A549 (cell line): ENCODE measurements around the gene NLRP1.

Experiments used
- CEBPB ChIP-seq, 2 experiments: fragments of >200 bp in 1 of 2; sonication (Bioruptor Twin) in 1 of 2; formaldehyde crosslinking in 1 of 2; IDR thresholded peaks; 2 replicates each; pipeline ENCODE4 v1.6.1; 2012 to 2016
- RFX5 ChIP-seq: fragments of 450-650 bp; IDR thresholded peaks from 2 replicates; pipeline ENCODE4 v1.7.1; 2014; ENCODE audit warnings: antibody characterized with exemption, mild to moderate bottlenecking, moderate library complexity
- SREBF2 ChIP-seq: fragments of 450-650 bp; IDR thresholded peaks from 2 replicates; pipeline ENCODE4 v1.6.1; 2014; ENCODE audit warnings: mild to moderate bottlenecking, moderate library complexity
- TF ChIP-seq, protein P1 (sequence below): fragments of 250-450 bp; sonication (Bioruptor Pico); IDR thresholded peaks from 2 replicates; pipeline ENCODE4 v1.5.0; 2021; ENCODE audit warnings: mild to moderate bottlenecking, moderate library complexity, borderline replicate concordance
- TF ChIP-seq, protein P2 (sequence below): fragments of 450-650 bp; IDR thresholded peaks from 2 replicates; pipeline ENCODE4 v1.6.1; 2014; ENCODE audit warnings: antibody characterized with exemption

DNA sequence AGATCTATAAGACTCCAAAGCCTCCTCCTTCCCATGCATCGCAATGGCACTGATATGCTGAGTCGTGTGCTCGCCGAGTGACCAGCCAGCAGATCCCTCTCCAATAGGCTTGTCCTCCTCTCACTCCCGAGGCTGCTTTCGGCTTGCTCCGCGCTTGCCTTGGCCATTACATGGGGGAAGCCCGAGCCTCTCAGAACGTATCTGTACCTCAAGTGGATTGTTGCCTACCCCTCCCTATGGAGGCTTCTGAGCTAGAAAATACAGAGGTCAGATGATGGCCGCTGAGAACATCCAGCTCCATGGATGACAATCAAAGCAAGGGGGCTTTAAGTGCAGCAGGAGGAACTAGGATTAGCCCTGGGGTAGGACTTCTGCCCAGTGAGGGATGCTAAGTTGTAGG lies 7.7 kb upstream of the NLRP1 start:
- TF ChIP-seq CEBPB (IDR thresholded peaks at IDR 0.05): no peak
- TF ChIP-seq, protein P1, sequence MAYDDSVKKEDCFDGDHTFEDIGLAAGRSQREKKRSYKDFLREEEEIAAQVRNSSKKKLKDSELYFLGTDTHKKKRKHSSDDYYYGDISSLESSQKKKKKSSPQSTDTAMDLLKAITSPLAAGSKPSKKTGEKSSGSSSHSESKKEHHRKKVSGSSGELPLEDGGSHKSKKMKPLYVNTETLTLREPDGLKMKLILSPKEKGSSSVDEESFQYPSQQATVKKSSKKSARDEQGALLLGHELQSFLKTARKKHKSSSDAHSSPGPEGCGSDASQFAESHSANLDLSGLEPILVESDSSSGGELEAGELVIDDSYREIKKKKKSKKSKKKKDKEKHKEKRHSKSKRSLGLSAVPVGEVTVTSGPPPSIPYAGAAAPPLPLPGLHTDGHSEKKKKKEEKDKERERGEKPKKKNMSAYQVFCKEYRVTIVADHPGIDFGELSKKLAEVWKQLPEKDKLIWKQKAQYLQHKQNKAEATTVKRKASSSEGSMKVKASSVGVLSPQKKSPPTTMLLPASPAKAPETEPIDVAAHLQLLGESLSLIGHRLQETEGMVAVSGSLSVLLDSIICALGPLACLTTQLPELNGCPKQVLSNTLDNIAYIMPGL (CRISPR knock-in tag): no peak
- no peak for TF ChIP-seq RFX5
- TF ChIP-seq, protein P2, sequence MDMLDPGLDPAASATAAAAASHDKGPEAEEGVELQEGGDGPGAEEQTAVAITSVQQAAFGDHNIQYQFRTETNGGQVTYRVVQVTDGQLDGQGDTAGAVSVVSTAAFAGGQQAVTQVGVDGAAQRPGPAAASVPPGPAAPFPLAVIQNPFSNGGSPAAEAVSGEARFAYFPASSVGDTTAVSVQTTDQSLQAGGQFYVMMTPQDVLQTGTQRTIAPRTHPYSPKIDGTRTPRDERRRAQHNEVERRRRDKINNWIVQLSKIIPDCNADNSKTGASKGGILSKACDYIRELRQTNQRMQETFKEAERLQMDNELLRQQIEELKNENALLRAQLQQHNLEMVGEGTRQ: no peak
- TF ChIP-seq SREBF2: no peak
